SK-N-SH treated with all-trans-retinoic acid at 6 μM for 48 hours (cell line): ENCODE data around the gene RUNDC1.

Experiments
- ATAC-seq: fragments of 200-7000 bp; cut with Tn5 transposase; 3 replicates; pipeline ENCODE4 v1.9.1; 2020; ENCODE audit warnings: mild to moderate bottlenecking, moderate library complexity
- ARNTL ChIP-seq: fragments of 450-650 bp; formaldehyde crosslinking; IDR thresholded peaks from 2 replicates; pipeline ENCODE4 v1.5.0; 2020; ENCODE audit warnings: low read depth, mild to moderate bottlenecking, moderate library complexity, borderline replicate concordance
- BACH2 ChIP-seq: fragments of 250-450 bp; sonication (Bioruptor Pico); IDR thresholded peaks from 2 replicates; pipeline ENCODE4 v1.9.0; 2021; ENCODE audit warnings: mild to moderate bottlenecking, borderline replicate concordance
- CSDC2 ChIP-seq: fragments of 250-450 bp; sonication (Bioruptor Pico); IDR thresholded peaks from 2 replicates; pipeline ENCODE4 v1.5.0; 2020; ENCODE audit warnings: mild to moderate bottlenecking, moderate library complexity
- ESRRG ChIP-seq: fragments of 250-450 bp; sonication (Bioruptor Pico); IDR thresholded peaks from 2 replicates; pipeline ENCODE4 v1.6.1; 2021; ENCODE audit warnings: mild to moderate bottlenecking
- GLIS3 ChIP-seq: fragments of 250-450 bp; sonication (Bioruptor Pico); IDR thresholded peaks from 2 replicates; pipeline ENCODE4 v1.5.0; 2020; ENCODE audit warnings: mild to moderate bottlenecking, moderate library complexity
- ISL1 ChIP-seq: fragments of 250-450 bp; sonication (Bioruptor Pico); IDR thresholded peaks from 2 replicates; pipeline ENCODE4 v2.1.2; 2022; ENCODE audit warnings: mild to moderate bottlenecking, moderate library complexity
- OSR1 ChIP-seq: fragments of 250-450 bp; sonication (Bioruptor Pico); IDR thresholded peaks from 2 replicates; pipeline ENCODE4 v1.8.0; 2022; ENCODE audit warnings: moderate library complexity, mild to moderate bottlenecking, inconsistent platforms
- PPARA ChIP-seq: fragments of 250-450 bp; sonication (Bioruptor Pico); IDR thresholded peaks from 2 replicates; pipeline ENCODE4 v1.5.0; 2020; ENCODE audit warnings: mild to moderate bottlenecking, borderline replicate concordance
- RARB ChIP-seq: fragments of 250-450 bp; sonication (Bioruptor Pico); IDR thresholded peaks from 2 replicates; pipeline ENCODE4 v1.8.0; 2021; ENCODE audit warnings: mild to moderate bottlenecking, moderate library complexity
- SNAI2 ChIP-seq: fragments of 250-450 bp; sonication (Bioruptor Pico); IDR thresholded peaks from 2 replicates; pipeline ENCODE4 v1.5.0; 2020; ENCODE audit warnings: mild to moderate bottlenecking, moderate library complexity
- TCF4 ChIP-seq: fragments of 250-450 bp; sonication (Bioruptor Pico); IDR thresholded peaks from 2 replicates; pipeline ENCODE4 v1.8.0; 2021; ENCODE audit warnings: mild to moderate bottlenecking, moderate library complexity, borderline replicate concordance
- TOX ChIP-seq: fragments of 250-450 bp; sonication (Bioruptor Pico); IDR thresholded peaks from 2 replicates; pipeline ENCODE4 v1.8.0; 2021; ENCODE audit warnings: mild to moderate bottlenecking, moderate library complexity, borderline replicate concordance
- ZC3H10 ChIP-seq: fragments of 250-450 bp; sonication (Bioruptor Pico); IDR thresholded peaks from 2 replicates; pipeline ENCODE4 v1.5.1; 2021; ENCODE audit warnings: mild to moderate bottlenecking, moderate library complexity
- ZFP3 ChIP-seq: fragments of 250-450 bp; sonication (Bioruptor Pico); IDR thresholded peaks from 2 replicates; pipeline ENCODE4 v1.5.0; 2020; ENCODE audit warnings: mild to moderate bottlenecking, moderate library complexity
- ZFP30 ChIP-seq: fragments of 450-650 bp; formaldehyde crosslinking; IDR thresholded peaks from 2 replicates; pipeline ENCODE4 v1.5.0; 2022; ENCODE audit warnings: mild to moderate bottlenecking, moderate library complexity
- ZNF565 ChIP-seq: fragments of 450-650 bp; formaldehyde crosslinking; conservative IDR thresholded peaks from 2 replicates; pipeline ENCODE4 v1.5.0; 2020; ENCODE audit warnings: low read depth, mild to moderate bottlenecking, moderate library complexity
- ZNF70 ChIP-seq: fragments of 450-650 bp; formaldehyde crosslinking; IDR thresholded peaks from 2 replicates; pipeline ENCODE4 v1.5.0; 2020; ENCODE audit warnings: mild to moderate bottlenecking, moderate library complexity
- ZNF8 ChIP-seq: fragments of 450-650 bp; formaldehyde crosslinking; IDR thresholded peaks from 2 replicates; pipeline ENCODE4 v1.5.0; 2020; ENCODE audit warnings: mild to moderate bottlenecking, moderate library complexity
- TF ChIP-seq, protein P1 (sequence below): fragments of 250-450 bp; sonication (Bioruptor Pico); IDR thresholded peaks from 2 replicates; pipeline ENCODE4 v1.5.1; 2021; ENCODE audit warnings: mild to moderate bottlenecking, moderate library complexity
- TF ChIP-seq, protein P2 (sequence below): fragments of 250-450 bp; sonication (Bioruptor Pico); IDR thresholded peaks from 2 replicates; pipeline ENCODE4 v1.5.1; 2020; ENCODE audit warnings: low read depth, mild to moderate bottlenecking, moderate library complexity
- TF ChIP-seq, protein P3 (sequence below): fragments of 250-450 bp; sonication (Bioruptor Pico); IDR thresholded peaks from 2 replicates; pipeline ENCODE4 v1.8.0; 2021; ENCODE audit warnings: low read depth, mild to moderate bottlenecking, moderate library complexity, borderline replicate concordance
- TF ChIP-seq, protein P4 (sequence below): fragments of 250-450 bp; sonication (Bioruptor Pico); IDR thresholded peaks from 2 replicates; pipeline ENCODE4 v1.8.0; 2020; ENCODE audit warnings: mild to moderate bottlenecking, moderate library complexity, borderline replicate concordance

Gene RUNDC1

DNA sequence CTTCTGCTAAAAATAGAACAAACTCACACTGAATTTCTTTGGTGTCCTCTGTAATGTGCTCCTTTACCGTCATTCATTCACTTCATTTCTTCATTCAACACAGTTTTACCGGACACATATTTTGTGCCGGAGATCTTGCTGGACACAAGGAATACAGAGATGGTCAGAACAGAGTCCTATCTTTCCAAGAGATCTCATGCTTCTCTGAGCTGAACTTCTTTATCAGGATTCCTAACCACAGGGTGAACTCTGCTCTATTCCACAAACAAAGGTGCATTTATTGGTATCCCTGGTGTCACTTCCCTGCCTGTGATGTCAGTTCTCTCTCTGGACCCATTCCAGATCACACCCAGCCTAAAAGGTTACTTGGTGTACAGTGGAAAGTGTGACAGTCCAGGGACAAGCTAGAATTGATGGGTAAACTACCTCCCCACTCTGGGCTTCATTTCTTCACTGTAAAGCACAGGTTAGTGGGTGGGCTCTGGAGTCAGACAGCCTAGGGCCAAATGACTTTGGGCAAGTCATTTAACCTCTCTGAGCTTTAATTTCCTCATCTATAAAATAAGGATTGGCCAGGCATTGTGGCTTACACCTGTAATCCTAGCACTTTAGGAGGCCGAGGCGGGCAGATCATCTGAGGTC lies 30.4 kb downstream of the RUNDC1 start:
- no peak for ATAC-seq
- TF ChIP-seq GLIS3 (CRISPR knock-in tag): no peak
- TF ChIP-seq BACH2: no peak
- no peak for TF ChIP-seq ZNF565 (CRISPR knock-in tag)
- no peak for TF ChIP-seq ISL1 (CRISPR knock-in tag)
- no peak for TF ChIP-seq OSR1 (CRISPR knock-in tag)
- no peak for TF ChIP-seq ESRRG
- TF ChIP-seq TCF4 (CRISPR knock-in tag): no peak
- TF ChIP-seq RARB (CRISPR knock-in tag): no peak
- TF ChIP-seq ZFP30 (CRISPR knock-in tag): no peak
- TF ChIP-seq, protein P1, sequence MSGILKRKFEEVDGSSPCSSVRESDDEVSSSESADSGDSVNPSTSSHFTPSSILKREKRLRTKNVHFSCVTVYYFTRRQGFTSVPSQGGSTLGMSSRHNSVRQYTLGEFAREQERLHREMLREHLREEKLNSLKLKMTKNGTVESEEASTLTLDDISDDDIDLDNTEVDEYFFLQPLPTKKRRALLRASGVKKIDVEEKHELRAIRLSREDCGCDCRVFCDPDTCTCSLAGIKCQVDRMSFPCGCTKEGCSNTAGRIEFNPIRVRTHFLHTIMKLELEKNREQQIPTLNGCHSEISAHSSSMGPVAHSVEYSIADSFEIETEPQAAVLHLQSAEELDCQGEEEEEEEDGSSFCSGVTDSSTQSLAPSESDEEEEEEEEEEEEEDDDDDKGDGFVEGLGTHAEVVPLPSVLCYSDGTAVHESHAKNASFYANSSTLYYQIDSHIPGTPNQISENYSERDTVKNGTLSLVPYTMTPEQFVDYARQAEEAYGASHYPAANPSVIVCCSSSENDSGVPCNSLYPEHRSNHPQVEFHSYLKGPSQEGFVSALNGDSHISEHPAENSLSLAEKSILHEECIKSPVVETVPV: no peak
- TF ChIP-seq CSDC2: no peak
- TF ChIP-seq, protein P2, sequence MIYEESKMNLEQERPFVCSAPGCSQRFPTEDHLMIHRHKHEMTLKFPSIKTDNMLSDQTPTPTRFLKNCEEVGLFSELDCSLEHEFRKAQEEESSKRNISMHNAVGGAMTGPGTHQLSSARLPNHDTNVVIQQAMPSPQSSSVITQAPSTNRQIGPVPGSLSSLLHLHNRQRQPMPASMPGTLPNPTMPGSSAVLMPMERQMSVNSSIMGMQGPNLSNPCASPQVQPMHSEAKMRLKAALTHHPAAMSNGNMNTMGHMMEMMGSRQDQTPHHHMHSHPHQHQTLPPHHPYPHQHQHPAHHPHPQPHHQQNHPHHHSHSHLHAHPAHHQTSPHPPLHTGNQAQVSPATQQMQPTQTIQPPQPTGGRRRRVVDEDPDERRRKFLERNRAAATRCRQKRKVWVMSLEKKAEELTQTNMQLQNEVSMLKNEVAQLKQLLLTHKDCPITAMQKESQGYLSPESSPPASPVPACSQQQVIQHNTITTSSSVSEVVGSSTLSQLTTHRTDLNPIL: no peak
- TF ChIP-seq TOX: no peak
- TF ChIP-seq ZC3H10 (CRISPR knock-in tag): no peak
- TF ChIP-seq ZNF8: no peak
- TF ChIP-seq, protein P3, sequence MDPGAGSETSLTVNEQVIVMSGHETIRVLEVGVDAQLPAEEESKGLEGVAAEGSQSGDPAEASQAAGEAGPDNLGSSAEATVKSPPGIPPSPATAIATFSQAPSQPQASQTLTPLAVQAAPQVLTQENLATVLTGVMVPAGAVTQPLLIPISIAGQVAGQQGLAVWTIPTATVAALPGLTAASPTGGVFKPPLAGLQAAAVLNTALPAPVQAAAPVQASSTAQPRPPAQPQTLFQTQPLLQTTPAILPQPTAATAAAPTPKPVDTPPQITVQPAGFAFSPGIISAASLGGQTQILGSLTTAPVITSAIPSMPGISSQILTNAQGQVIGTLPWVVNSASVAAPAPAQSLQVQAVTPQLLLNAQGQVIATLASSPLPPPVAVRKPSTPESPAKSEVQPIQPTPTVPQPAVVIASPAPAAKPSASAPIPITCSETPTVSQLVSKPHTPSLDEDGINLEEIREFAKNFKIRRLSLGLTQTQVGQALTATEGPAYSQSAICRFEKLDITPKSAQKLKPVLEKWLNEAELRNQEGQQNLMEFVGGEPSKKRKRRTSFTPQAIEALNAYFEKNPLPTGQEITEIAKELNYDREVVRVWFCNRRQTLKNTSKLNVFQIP (CRISPR knock-in tag): no peak
- no peak for TF ChIP-seq SNAI2 (CRISPR knock-in tag)
- TF ChIP-seq, protein P4, sequence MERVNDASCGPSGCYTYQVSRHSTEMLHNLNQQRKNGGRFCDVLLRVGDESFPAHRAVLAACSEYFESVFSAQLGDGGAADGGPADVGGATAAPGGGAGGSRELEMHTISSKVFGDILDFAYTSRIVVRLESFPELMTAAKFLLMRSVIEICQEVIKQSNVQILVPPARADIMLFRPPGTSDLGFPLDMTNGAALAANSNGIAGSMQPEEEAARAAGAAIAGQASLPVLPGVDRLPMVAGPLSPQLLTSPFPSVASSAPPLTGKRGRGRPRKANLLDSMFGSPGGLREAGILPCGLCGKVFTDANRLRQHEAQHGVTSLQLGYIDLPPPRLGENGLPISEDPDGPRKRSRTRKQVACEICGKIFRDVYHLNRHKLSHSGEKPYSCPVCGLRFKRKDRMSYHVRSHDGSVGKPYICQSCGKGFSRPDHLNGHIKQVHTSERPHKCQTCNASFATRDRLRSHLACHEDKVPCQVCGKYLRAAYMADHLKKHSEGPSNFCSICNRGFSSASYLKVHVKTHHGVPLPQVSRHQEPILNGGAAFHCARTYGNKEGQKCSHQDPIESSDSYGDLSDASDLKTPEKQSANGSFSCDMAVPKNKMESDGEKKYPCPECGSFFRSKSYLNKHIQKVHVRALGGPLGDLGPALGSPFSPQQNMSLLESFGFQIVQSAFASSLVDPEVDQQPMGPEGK (CRISPR knock-in tag): no peak
- TF ChIP-seq ZNF70 (CRISPR knock-in tag): no peak
- TF ChIP-seq, all 23 proteins: peak for 0

DNA sequence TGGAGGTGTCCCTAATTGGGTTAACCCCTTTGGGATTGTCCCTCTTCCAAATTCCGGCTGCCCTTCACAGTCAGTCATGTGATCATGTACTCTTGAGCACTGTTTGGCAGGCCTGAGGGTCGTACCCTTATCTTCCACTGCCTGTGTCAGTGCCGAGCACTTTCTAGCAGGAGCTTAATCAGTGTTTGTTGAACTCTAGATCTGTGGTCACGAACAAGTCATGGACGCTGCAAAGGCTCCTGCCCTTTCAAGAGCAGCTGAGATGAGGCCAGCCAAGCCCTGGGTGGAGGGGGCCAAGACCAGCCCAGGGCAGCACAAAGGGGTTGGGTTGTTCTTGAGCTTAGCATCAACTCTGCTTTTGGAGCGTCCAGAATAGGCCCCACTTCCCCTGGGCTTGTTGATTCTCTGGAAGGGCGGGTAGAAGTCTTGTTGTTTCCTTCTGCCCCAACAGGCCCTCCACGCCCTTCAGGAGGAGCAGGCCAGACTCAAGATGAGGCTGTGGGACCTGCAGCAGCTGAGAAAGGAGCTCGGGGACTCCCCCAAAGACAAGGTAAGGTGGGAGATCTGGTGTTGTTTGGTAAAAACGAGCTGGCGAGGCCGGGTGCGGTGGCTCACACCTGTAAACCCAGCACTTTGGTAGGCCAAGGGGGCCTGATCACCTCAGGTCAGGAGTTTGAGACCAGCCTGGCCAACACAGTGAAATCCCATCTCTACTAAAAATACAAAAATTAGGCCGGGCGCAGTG lies 31.5 kb downstream of the RUNDC1 start:
- TF ChIP-seq, protein P1: no peak
- TF ChIP-seq PPARA (no peak), ARNTL (no peak), ZNF565 (CRISPR knock-in tag) (no peak), ZNF70 (CRISPR knock-in tag) (no peak), ZFP30 (CRISPR knock-in tag) (no peak), ZC3H10 (CRISPR knock-in tag) (no peak), RARB (CRISPR knock-in tag) (no peak), OSR1 (CRISPR knock-in tag) (no peak), SNAI2 (CRISPR knock-in tag) (no peak), ZNF8 (no peak), BACH2 (no peak), TOX (no peak), ZFP3 (CRISPR knock-in tag) (no peak), GLIS3 (CRISPR knock-in tag) (no peak)
- TF ChIP-seq, protein P2: no peak
- ATAC-seq: no peak
